ENCODE measurements around the gene VSNL1.

Gene VSNL1

DNA sequence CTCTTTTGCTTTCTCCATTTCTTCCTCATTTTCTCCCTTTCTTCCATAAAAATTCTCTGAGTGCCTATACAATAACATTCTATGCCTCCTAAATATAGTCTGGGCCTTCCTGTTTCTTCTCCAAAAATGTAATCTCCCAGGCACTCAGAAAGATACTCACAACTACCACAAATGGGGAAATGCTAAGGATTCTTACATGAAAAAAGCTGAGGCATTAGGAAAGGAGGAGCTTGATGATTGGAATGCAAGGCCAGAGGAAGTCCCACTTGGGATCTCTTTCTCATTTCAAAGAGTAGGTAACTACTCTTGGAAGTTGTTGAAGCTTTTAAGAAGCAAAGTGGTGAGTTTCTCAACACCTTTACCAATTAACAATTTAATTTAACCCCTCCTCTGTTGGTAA lies 3.4 kb downstream of the VSNL1 start:
- Histone ChIP-seq H3K9ac (ENCODE audit: low read length) (no peak overlapping the region), H3K36me3 (ENCODE audit: low read length) (no peaks in the 10 kb centered on the region), H4K20me1 (ENCODE audit: low read depth, low read length) (no peaks in the 10 kb centered on the region), H3K9me2 (replicated peaks; ENCODE audit: insufficient read depth, low read length) (no peaks in the 10 kb centered on the region), H3K4me3 (ENCODE audit: insufficient read depth, low read length, poor library complexity, severe bottlenecking) (no peak overlapping the region), H3K27me3 (ENCODE audit: low read length) (no peaks in the 10 kb centered on the region), H3F3A (ENCODE audit: insufficient read depth) (no peaks in the 10 kb centered on the region), H3K4me2 (ENCODE audit: low read depth, low read length, poor library complexity, severe bottlenecking) (no peak overlapping the region), H3K27ac (ENCODE audit: low read depth, low read length) (no peak overlapping the region), H3K79me2 (ENCODE audit: insufficient read depth, low read length) (no peaks in the 10 kb centered on the region), H2AFZ (ENCODE audit: low read depth, low read length, severe bottlenecking) (no peak overlapping the region), H3K9me3 (ENCODE audit: insufficient read depth, low read length) (no peaks in the 10 kb centered on the region)
- TF ChIP-seq, protein P1, sequence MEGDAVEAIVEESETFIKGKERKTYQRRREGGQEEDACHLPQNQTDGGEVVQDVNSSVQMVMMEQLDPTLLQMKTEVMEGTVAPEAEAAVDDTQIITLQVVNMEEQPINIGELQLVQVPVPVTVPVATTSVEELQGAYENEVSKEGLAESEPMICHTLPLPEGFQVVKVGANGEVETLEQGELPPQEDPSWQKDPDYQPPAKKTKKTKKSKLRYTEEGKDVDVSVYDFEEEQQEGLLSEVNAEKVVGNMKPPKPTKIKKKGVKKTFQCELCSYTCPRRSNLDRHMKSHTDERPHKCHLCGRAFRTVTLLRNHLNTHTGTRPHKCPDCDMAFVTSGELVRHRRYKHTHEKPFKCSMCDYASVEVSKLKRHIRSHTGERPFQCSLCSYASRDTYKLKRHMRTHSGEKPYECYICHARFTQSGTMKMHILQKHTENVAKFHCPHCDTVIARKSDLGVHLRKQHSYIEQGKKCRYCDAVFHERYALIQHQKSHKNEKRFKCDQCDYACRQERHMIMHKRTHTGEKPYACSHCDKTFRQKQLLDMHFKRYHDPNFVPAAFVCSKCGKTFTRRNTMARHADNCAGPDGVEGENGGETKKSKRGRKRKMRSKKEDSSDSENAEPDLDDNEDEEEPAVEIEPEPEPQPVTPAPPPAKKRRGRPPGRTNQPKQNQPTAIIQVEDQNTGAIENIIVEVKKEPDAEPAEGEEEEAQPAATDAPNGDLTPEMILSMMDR (IDR thresholded peaks at IDR 0.05; ENCODE audit: insufficient read depth, low read length, poor library complexity, severe bottlenecking) = no peak
- no peak for TF ChIP-seq EZH2phosphoT487 (conservative IDR thresholded peaks at IDR 0.05; ENCODE audit: low read length)

DNA sequence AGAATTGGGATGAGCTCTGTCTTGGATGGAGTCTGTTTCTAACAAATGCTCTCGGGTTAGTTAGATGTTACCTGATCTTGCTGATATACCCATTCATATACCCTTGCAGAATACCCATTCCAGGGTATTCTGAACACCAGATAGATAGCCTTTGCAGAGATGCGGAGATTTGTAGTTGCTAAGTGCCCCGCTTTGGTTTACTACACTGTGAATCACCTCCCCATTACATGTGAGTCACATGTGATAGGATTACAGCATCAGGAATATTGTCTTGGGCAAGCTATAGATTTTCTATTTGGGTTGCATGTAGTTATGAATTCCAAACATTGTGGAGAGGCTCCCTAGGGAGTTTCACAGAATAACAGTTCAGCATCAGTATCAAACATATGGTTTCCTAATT lies 3.8 kb downstream of the VSNL1 start:
- H3K27ac ChIP-seq (ENCODE audit: low read depth, low read length) = no peak overlapping the region
- no peaks in the 10 kb centered on the region for H3K36me3 ChIP-seq (ENCODE audit: low read length)
- no peaks in the 10 kb centered on the region for H3K9me2 ChIP-seq (replicated peaks; ENCODE audit: insufficient read depth, low read length)
- H3K27me3 ChIP-seq (ENCODE audit: low read length) = no peaks in the 10 kb centered on the region
- no peak overlapping the region for H3K4me2 ChIP-seq (ENCODE audit: low read depth, low read length, poor library complexity, severe bottlenecking)
- no peak overlapping the region for H3K9ac ChIP-seq (ENCODE audit: low read length)
- H2AFZ ChIP-seq (ENCODE audit: low read depth, low read length, severe bottlenecking) = no peak overlapping the region
- TF ChIP-seq EZH2phosphoT487 (conservative IDR thresholded peaks at IDR 0.05; ENCODE audit: low read length) = no peak
- TF ChIP-seq, protein P1 (IDR thresholded peaks at IDR 0.05; ENCODE audit: insufficient read depth, low read length, poor library complexity, severe bottlenecking) = no peak
- H4K20me1 ChIP-seq (ENCODE audit: low read depth, low read length) = no peaks in the 10 kb centered on the region
- no peaks in the 10 kb centered on the region for H3K9me3 ChIP-seq (ENCODE audit: insufficient read depth, low read length)
- no peaks in the 10 kb centered on the region for H3K79me2 ChIP-seq (ENCODE audit: insufficient read depth, low read length)
- H3F3A ChIP-seq (ENCODE audit: insufficient read depth) = no peaks in the 10 kb centered on the region
- no peak overlapping the region for H3K4me3 ChIP-seq (ENCODE audit: insufficient read depth, low read length, poor library complexity, severe bottlenecking)

DNA sequence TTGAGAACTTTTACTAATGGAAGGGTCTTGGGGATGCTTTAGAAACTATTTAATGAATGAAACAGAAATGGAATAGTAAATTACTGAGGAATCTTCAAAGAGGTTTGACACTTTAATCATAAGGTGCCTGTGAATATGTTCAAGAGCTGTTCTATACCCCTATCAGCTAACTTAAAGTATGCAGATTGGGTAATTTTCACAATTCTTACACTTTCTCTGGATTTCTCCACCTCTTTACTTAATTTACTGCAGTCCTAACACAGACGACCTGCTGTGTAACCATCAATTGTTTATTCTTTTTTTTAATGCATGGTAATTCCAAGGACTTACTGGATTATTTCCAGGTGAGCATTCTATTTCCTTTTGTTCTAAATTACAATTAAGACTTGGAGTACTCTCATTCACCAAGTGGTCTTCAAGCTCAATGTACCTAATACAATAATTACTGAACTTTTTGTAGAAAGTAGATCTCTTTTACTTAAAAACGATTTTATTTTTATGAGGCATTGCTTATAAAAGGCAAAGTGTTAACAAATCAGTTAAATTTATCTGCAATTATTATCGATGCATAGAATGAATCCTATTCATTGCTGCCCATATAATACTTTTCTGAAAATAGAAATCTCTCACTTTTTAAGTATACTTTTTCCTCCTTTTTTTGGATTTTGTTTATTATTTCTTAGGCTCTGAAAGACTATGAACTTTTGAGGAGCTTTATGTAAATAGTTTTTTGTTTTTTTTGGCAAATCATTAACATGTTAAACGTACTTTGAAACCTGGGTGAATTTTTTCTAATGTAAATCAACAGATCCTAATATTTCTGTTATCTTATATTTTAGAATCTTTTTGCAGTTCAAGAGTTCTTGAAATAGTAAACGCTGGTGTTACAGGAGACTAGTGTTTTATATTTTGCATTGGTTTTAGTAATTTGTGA lies 5.5 kb downstream of the VSNL1 start:
- H3F3A ChIP-seq (ENCODE audit: insufficient read depth) = no peaks in the 10 kb centered on the region
- H3K9ac ChIP-seq (ENCODE audit: low read length) = no peak overlapping the region
- no peaks in the 10 kb centered on the region for H3K9me3 ChIP-seq (ENCODE audit: insufficient read depth, low read length)
- H3K4me3 ChIP-seq (ENCODE audit: insufficient read depth, low read length, poor library complexity, severe bottlenecking) = no peak overlapping the region
- TF ChIP-seq, protein P1 (IDR thresholded peaks at IDR 0.05; ENCODE audit: insufficient read depth, low read length, poor library complexity, severe bottlenecking) = no peak
- TF ChIP-seq EZH2phosphoT487 (conservative IDR thresholded peaks at IDR 0.05; ENCODE audit: low read length) = no peak
- H3K4me2 ChIP-seq (ENCODE audit: low read depth, low read length, poor library complexity, severe bottlenecking) = no peak overlapping the region
- no peaks in the 10 kb centered on the region for H4K20me1 ChIP-seq (ENCODE audit: low read depth, low read length)
- no peak overlapping the region for H2AFZ ChIP-seq (ENCODE audit: low read depth, low read length, severe bottlenecking)
- no peaks in the 10 kb centered on the region for H3K9me2 ChIP-seq (replicated peaks; ENCODE audit: insufficient read depth, low read length)
- H3K27me3 ChIP-seq (ENCODE audit: low read length) = no peaks in the 10 kb centered on the region
- no peak overlapping the region for H3K27ac ChIP-seq (ENCODE audit: low read depth, low read length)
- H3K79me2 ChIP-seq (ENCODE audit: insufficient read depth, low read length) = no peaks in the 10 kb centered on the region
- H3K36me3 ChIP-seq (ENCODE audit: low read length) = no peaks in the 10 kb centered on the region
